ENCODE results near the gene RELN.

The RELN gene

GRCh38 chr7:103480771-103481170, 508.7 kb downstream of the RELN start:
- TF ChIP-seq CTCF (IDR thresholded peaks at IDR 0.05; ENCODE audit: extremely low read depth, missing control alignments), result no peak
- no peak for DNase-seq (ENCODE audit: low spot score)

GRCh38 chr7:103474956-103475355, 514.5 kb downstream of the RELN start:
- DNase-seq (ENCODE audit: low spot score), result no peak
- no peak for TF ChIP-seq CTCF (IDR thresholded peaks at IDR 0.05; ENCODE audit: extremely low read depth, missing control alignments)

GRCh38 chr7:103469095-103469948, 520.1 kb downstream of the RELN start:
- DNase-seq (ENCODE audit: low spot score), result no peak
- TF ChIP-seq CTCF (IDR thresholded peaks at IDR 0.05; ENCODE audit: extremely low read depth, missing control alignments), result no peak

GRCh38 chr7:103466814-103467213, 522.6 kb downstream of the RELN start:
- DNase-seq (ENCODE audit: low spot score), result no peak
- no peak for TF ChIP-seq CTCF (IDR thresholded peaks at IDR 0.05; ENCODE audit: extremely low read depth, missing control alignments)

GRCh38 chr7:103462358-103462757, 527.1 kb downstream of the RELN start:
- no peak for DNase-seq (ENCODE audit: low spot score)
- TF ChIP-seq CTCF (IDR thresholded peaks at IDR 0.05; ENCODE audit: extremely low read depth, missing control alignments), result no peak

- peak; percentile 74 for DNase-seq (ENCODE audit: low spot score)
- peak; percentile 41 for TF ChIP-seq CTCF (IDR thresholded peaks at IDR 0.05; ENCODE audit: extremely low read depth, missing control alignments)
Measured at GRCh38 chr7:103447073-103447960, 542.1 kb downstream of the RELN start.

- peak; percentile 53 for DNase-seq (ENCODE audit: low spot score)
- no peak for TF ChIP-seq CTCF (IDR thresholded peaks at IDR 0.05; ENCODE audit: extremely low read depth, missing control alignments)
Measured at GRCh38 chr7:103446049-103446520, 543.4 kb downstream of the RELN start, which contains the start of gene SLC26A5. Gene SLC26A5, minus strand, starts transcription at chr7:103446207. Its CDS starts 24,693 bp downstream, at chr7:103421514.

Measured in GM20000 (cell line).